ENCODE results near the gene MIPEP.

MIPEP gene

GRCh38 chr13:23849670-23850069 is 39.5 kb downstream of the MIPEP start:
- Histone ChIP-seq H3K9me3 (ENCODE audit: insufficient read depth, low read length) (no peaks in the 10 kb centered on the region), H3K27ac (ENCODE audit: low read length) (no peak overlapping the region), H3K27me3 (ENCODE audit: low read depth, low read length) (no peaks in the 10 kb centered on the region), H2AFZ (ENCODE audit: low read depth, low read length) (no peak overlapping the region), H3K4me3 (ENCODE audit: low read length) (no peak overlapping the region), H4K20me1 (ENCODE audit: insufficient read depth, low read length) (no peaks in the 10 kb centered on the region), H3K4me1 (ENCODE audit: low read length) (peaks cover 25% of the 10 kb centered on the region), H3K9ac (ENCODE audit: low read length) (no peak overlapping the region), H3K36me3 (replicated peaks; ENCODE audit: low read depth, low read length) (no peaks in the 10 kb centered on the region), H3K4me2 (ENCODE audit: low read length) (no peak overlapping the region), H3K79me2 (ENCODE audit: low read length) (no peaks in the 10 kb centered on the region)
- TF ChIP-seq EZH2phosphoT487 (IDR thresholded peaks at IDR 0.05; ENCODE audit: low read depth), result no peak
- TF ChIP-seq CTCF (IDR thresholded peaks at IDR 0.05; ENCODE audit: low read depth, low read length), result no peak

- no peaks in the 10 kb centered on the region for H3K79me2 ChIP-seq (ENCODE audit: low read length)
- H3K9ac ChIP-seq (ENCODE audit: low read length), result no peak overlapping the region
- H3K36me3 ChIP-seq (replicated peaks; ENCODE audit: low read depth, low read length), result no peaks in the 10 kb centered on the region
- TF ChIP-seq CTCF (IDR thresholded peaks at IDR 0.05; ENCODE audit: low read depth, low read length), result no peak
- no peak for TF ChIP-seq EZH2phosphoT487 (IDR thresholded peaks at IDR 0.05; ENCODE audit: low read depth)
- H3K9me3 ChIP-seq (ENCODE audit: insufficient read depth, low read length), result no peaks in the 10 kb centered on the region
- peaks cover 30% of the 10 kb centered on the region for H3K4me1 ChIP-seq (ENCODE audit: low read length)
- peak overlapping the region; percentile 3; the same call in 1 of the 2 replicates for H3K4me2 ChIP-seq (ENCODE audit: low read length)
- H4K20me1 ChIP-seq (ENCODE audit: insufficient read depth, low read length), result no peaks in the 10 kb centered on the region
- no peak overlapping the region for H3K4me3 ChIP-seq (ENCODE audit: low read length)
- H3K27me3 ChIP-seq (ENCODE audit: low read depth, low read length), result no peaks in the 10 kb centered on the region
- no peak overlapping the region for H3K27ac ChIP-seq (ENCODE audit: low read length)
- H2AFZ ChIP-seq (ENCODE audit: low read depth, low read length), result no peak overlapping the region
Measured at GRCh38 chr13:23848646-23849141, 40.5 kb downstream of the MIPEP start.

- H3K27ac ChIP-seq (ENCODE audit: low read length), result no peak overlapping the region
- no peaks in the 10 kb centered on the region for H3K9me3 ChIP-seq (ENCODE audit: insufficient read depth, low read length)
- H3K9ac ChIP-seq (ENCODE audit: low read length), result no peak overlapping the region
- no peaks in the 10 kb centered on the region for H3K36me3 ChIP-seq (replicated peaks; ENCODE audit: low read depth, low read length)
- H3K4me2 ChIP-seq (ENCODE audit: low read length), result no peak overlapping the region
- no peak overlapping the region for H3K4me3 ChIP-seq (ENCODE audit: low read length)
- TF ChIP-seq EZH2phosphoT487 (IDR thresholded peaks at IDR 0.05; ENCODE audit: low read depth), result no peak
- no peak for TF ChIP-seq CTCF (IDR thresholded peaks at IDR 0.05; ENCODE audit: low read depth, low read length)
- no peaks in the 10 kb centered on the region for H4K20me1 ChIP-seq (ENCODE audit: insufficient read depth, low read length)
- no peak overlapping the region for H2AFZ ChIP-seq (ENCODE audit: low read depth, low read length)
- H3K27me3 ChIP-seq (ENCODE audit: low read depth, low read length), result no peaks in the 10 kb centered on the region
- H3K79me2 ChIP-seq (ENCODE audit: low read length), result no peaks in the 10 kb centered on the region
- H3K4me1 ChIP-seq (ENCODE audit: low read length), result peaks cover 30% of the 10 kb centered on the region
Measured at GRCh38 chr13:23848019-23848418, 41.2 kb downstream of the MIPEP start.

- Histone ChIP-seq H3K27ac (ENCODE audit: low read length) (no peak overlapping the region), H3K36me3 (replicated peaks; ENCODE audit: low read depth, low read length) (no peaks in the 10 kb centered on the region), H3K27me3 (ENCODE audit: low read depth, low read length) (no peaks in the 10 kb centered on the region), H4K20me1 (ENCODE audit: insufficient read depth, low read length) (no peaks in the 10 kb centered on the region), H3K4me2 (ENCODE audit: low read length) (no peak overlapping the region), H3K9me3 (ENCODE audit: insufficient read depth, low read length) (no peaks in the 10 kb centered on the region), H2AFZ (ENCODE audit: low read depth, low read length) (no peak overlapping the region), H3K4me3 (ENCODE audit: low read length) (no peak overlapping the region), H3K4me1 (ENCODE audit: low read length) (peaks cover 30% of the 10 kb centered on the region), H3K9ac (ENCODE audit: low read length) (no peak overlapping the region), H3K79me2 (ENCODE audit: low read length) (no peaks in the 10 kb centered on the region)
- TF ChIP-seq EZH2phosphoT487 (IDR thresholded peaks at IDR 0.05; ENCODE audit: low read depth) (no peak), CTCF (IDR thresholded peaks at IDR 0.05; ENCODE audit: low read depth, low read length) (no peak)
Measured at GRCh38 chr13:23847497-23847896, 41.7 kb downstream of the MIPEP start.
